PC-9 (cell line): ENCODE measurements around the gene PDE8A.
A peak's percentile ranks its signal among the peaks of the same experiment; 100 is the strongest.

Source experiments
- EZH2 ChIP-seq: fragments of 200-600 bp; sonication (generic); IDR thresholded peaks from 2 replicates; pipeline ENCODE4 v1.8.0; 2017; ENCODE audit warnings: antibody characterized with exemption, low read depth
- TF ChIP-seq, protein P1 (sequence below): fragments of 200-600 bp; sonication (generic); conservative IDR thresholded peaks from 2 replicates; pipeline ENCODE4 v1.6.1; 2017; ENCODE audit warnings: mixed run types, antibody characterized with exemption, mild to moderate bottlenecking, moderate library complexity

DNA sequence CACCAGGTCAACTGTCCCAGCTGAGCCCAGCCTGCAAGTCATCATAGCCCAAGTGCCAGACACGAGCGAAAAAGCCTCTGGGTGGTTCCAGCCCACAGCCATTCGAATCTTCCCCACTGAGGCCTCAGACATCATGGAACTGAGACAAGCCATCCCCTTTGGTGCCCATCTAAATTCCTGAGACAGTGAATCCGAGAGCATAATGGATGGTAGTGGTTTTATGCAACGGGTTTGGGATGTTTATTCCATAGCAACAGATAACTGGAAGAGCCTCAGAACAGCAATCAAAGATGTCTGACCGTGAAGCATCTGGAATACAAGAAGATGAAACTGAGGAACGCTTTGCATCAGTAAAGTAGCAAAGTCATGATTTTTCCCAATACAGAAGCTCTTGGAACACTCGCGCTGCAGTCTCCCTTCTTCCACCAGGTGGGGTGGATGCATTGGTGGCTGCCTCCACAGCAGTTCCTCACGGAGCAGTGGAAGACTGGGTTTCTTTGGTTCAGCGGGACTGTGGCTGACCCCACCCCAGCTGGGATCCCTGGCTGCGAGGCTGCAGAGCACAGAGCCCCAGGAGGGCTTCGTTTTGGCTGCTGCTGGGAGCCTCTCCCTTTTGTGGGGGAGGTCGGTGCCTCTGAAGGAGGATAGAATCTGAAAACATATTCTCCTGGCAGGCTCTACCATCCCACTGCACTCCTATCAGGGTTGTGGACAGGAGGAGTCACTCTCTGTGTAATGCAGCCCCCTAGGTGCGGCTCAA is 26.4 kb upstream of the PDE8A start:
- TF ChIP-seq, protein P1, sequence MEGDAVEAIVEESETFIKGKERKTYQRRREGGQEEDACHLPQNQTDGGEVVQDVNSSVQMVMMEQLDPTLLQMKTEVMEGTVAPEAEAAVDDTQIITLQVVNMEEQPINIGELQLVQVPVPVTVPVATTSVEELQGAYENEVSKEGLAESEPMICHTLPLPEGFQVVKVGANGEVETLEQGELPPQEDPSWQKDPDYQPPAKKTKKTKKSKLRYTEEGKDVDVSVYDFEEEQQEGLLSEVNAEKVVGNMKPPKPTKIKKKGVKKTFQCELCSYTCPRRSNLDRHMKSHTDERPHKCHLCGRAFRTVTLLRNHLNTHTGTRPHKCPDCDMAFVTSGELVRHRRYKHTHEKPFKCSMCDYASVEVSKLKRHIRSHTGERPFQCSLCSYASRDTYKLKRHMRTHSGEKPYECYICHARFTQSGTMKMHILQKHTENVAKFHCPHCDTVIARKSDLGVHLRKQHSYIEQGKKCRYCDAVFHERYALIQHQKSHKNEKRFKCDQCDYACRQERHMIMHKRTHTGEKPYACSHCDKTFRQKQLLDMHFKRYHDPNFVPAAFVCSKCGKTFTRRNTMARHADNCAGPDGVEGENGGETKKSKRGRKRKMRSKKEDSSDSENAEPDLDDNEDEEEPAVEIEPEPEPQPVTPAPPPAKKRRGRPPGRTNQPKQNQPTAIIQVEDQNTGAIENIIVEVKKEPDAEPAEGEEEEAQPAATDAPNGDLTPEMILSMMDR = peak; percentile 76
- TF ChIP-seq EZH2 = no peak
